H1 (cell line): Measurements from ENCODE around the gene ACBD6. TPM values are rescaled to one million over a fixed set of nuclear protein-coding genes. Genes with fewer than 3 reads are reported as not detected.

Experiments used
- CTCF ChIA-PET: fragments of 300-600 bp; sonication (Branson Sonifier 250); formaldehyde crosslinking; loops from one replicate; lab custom pipeline; 2021; ENCODE audit not compliant: partially characterized antibody; lab: Charles Lee
- POLR2A ChIA-PET: fragments of 300-600 bp; sonication (Branson Sonifier 250); formaldehyde crosslinking; loops from one replicate; lab custom pipeline; 2021; ENCODE audit warnings: inconsistent platforms; ENCODE audit not compliant: partially characterized antibody; lab: Charles Lee
- DNase-seq, 2 experiments: peaks; one replicate each; pipeline versions ENCODE4 v3.0.0 to v3.0.0-alpha.2; 2010 to 2022; ENCODE audit warnings: low spot score in 2 of 2, low read depth in 1 of 2, mixed read lengths in 1 of 2
- FAIRE-seq: peaks from 2 replicates; lab custom pipeline; 2011; peaks lifted over from hg19 to GRCh38; lab: Jason Lieb, UNC
- H2AFZ ChIP-seq: 2 replicates; pipeline ENCODE4 v1.8.1; 2012; ENCODE audit warnings: low read length, inconsistent platforms
- H2AK5ac ChIP-seq: 2 replicates; pipeline ENCODE4 v1.6.1; 2013; ENCODE audit warnings: low read depth, low read length
- H2BK120ac ChIP-seq: replicated peaks from 2 replicates; pipeline ENCODE3; 2013; ENCODE audit warnings: low read depth, low read length, inconsistent platforms
- H2BK12ac ChIP-seq: 2 replicates; pipeline ENCODE4 v1.6.1; 2013; ENCODE audit warnings: low read depth, low read length
- H2BK15ac ChIP-seq: 2 replicates; pipeline ENCODE4 v1.6.1; 2013; ENCODE audit warnings: low read length
- H2BK20ac ChIP-seq: 2 replicates; pipeline ENCODE4 v1.6.1; 2013; ENCODE audit warnings: low read length
- H2BK5ac ChIP-seq: 2 replicates; pipeline ENCODE4 v1.6.1; 2013; ENCODE audit warnings: low read depth, low read length
- H3K14ac ChIP-seq: 2 replicates; pipeline ENCODE4 v1.6.1; 2013; ENCODE audit warnings: inconsistent platforms; ENCODE audit not compliant: insufficient read length
- H3K18ac ChIP-seq: 2 replicates; pipeline ENCODE4 v1.6.1; 2013; ENCODE audit warnings: low read length; ENCODE audit errors: extremely low read depth
- H3K23ac ChIP-seq: 2 replicates; pipeline ENCODE4 v1.6.1; 2013; ENCODE audit warnings: inconsistent platforms; ENCODE audit not compliant: insufficient read length
- H3K23me2 ChIP-seq: 2 replicates; pipeline ENCODE4 v1.6.1; 2013; ENCODE audit warnings: low read depth, low read length
- H3K27ac ChIP-seq: 2 replicates; pipeline ENCODE4 v1.6.1; 2011; ENCODE audit warnings: low read depth, low read length, inconsistent platforms
- H3K27me3 ChIP-seq, 4 experiments: replicated peaks in 1 of 4; 1 replicate in 1 of 4; 2 replicates in 3 of 4; pipeline versions ENCODE4 v1.6.1 to v1.8.1; 2011 to 2013; ENCODE audit warnings: low read length in 3 of 4, mild to moderate bottlenecking in 3 of 4, inconsistent platforms in 2 of 4, mixed read lengths in 2 of 4, moderate library complexity in 1 of 4; ENCODE audit not compliant: control insufficient read depth in 3 of 4, insufficient read depth in 3 of 4; ENCODE audit errors: extremely low read depth in 1 of 4
- H3K36me3 ChIP-seq, 4 experiments: 2 replicates each; pipeline versions ENCODE4 v1.6.1 to v1.8.1; 2011 to 2013; ENCODE audit warnings: mild to moderate bottlenecking in 4 of 4, low read length in 3 of 4, moderate library complexity in 2 of 4, control low read depth in 1 of 4, inconsistent platforms in 1 of 4; ENCODE audit not compliant: insufficient read depth in 4 of 4, control insufficient read depth in 2 of 4
- H3K4ac ChIP-seq: replicated peaks from 2 replicates; pipeline ENCODE3; 2013; ENCODE audit warnings: low read length, low read depth, mixed read lengths, inconsistent platforms; ENCODE audit not compliant: insufficient read length
- H3K4me1 ChIP-seq, 4 experiments: replicated peaks in 1 of 4; 1 replicate in 1 of 4; 2 replicates in 3 of 4; pipeline versions ENCODE4 v1.6.1 to v1.8.1; 2011 to 2013; ENCODE audit warnings: low read length in 3 of 4, inconsistent platforms in 2 of 4, mixed read lengths in 1 of 4; ENCODE audit not compliant: insufficient read depth in 4 of 4, control insufficient read depth in 3 of 4
- H3K4me2 ChIP-seq, 2 experiments: 2 replicates each; pipeline versions ENCODE4 v1.6.1 to v1.8.1; 2011 to 2013; ENCODE audit warnings: low read depth in 2 of 2, low read length in 2 of 2, control low read depth in 1 of 2, inconsistent platforms in 1 of 2, mild to moderate bottlenecking in 1 of 2; ENCODE audit not compliant: insufficient read depth in 1 of 2
- H3K4me3 ChIP-seq, 4 experiments: fragments of 200-600, 300-600 bp in 1 of 4; sonication (generic), shearing (Covaris generic), sonication (Bioruptor Twin) in 1 of 4; 2 replicates each; pipeline versions ENCODE4 v1.5.1 to v1.8.1; 2011 to 2016; ENCODE audit warnings: low read length in 4 of 4, low read depth in 3 of 4, control low read depth in 2 of 4, inconsistent platforms in 2 of 4, mild to moderate bottlenecking in 2 of 4, mixed read lengths in 1 of 4, moderate library complexity in 1 of 4; ENCODE audit not compliant: insufficient read depth in 2 of 4; ENCODE audit errors: extremely low read depth in 1 of 4
- H3K56ac ChIP-seq: replicated peaks from 2 replicates; pipeline ENCODE3; 2013; ENCODE audit warnings: low read depth, mild to moderate bottlenecking, mixed read lengths, low read length, inconsistent platforms; ENCODE audit not compliant: insufficient read length
- H3K79me1 ChIP-seq: 2 replicates; pipeline ENCODE4 v1.6.1; 2013; ENCODE audit warnings: low read depth, low read length, control low read depth
- H3K79me2 ChIP-seq, 2 experiments: 2 replicates each; pipeline versions ENCODE4 v1.6.1 to v1.8.1; 2012 to 2013; ENCODE audit warnings: low read length in 2 of 2, mild to moderate bottlenecking in 2 of 2, inconsistent platforms in 1 of 2; ENCODE audit not compliant: insufficient read depth in 2 of 2, control insufficient read depth in 1 of 2
- H3K9ac ChIP-seq, 4 experiments: replicated peaks in 1 of 4; 1 replicate in 1 of 4; 2 replicates in 3 of 4; pipeline versions ENCODE4 v1.6.1 to v1.8.1; 2011 to 2013; ENCODE audit warnings: low read depth in 3 of 4, low read length in 3 of 4, control low read depth in 2 of 4, mild to moderate bottlenecking in 2 of 4, moderate library complexity in 2 of 4, inconsistent platforms in 1 of 4; ENCODE audit errors: extremely low read depth in 1 of 4
- H3K9me3 ChIP-seq, 2 experiments: 2 replicates each; pipeline versions ENCODE4 v1.6.1 to v1.8.1; 2012 to 2013; ENCODE audit warnings: mild to moderate bottlenecking in 2 of 2, moderate library complexity in 2 of 2, control low read depth in 1 of 2, inconsistent platforms in 1 of 2, low read depth in 1 of 2, low read length in 1 of 2, mixed read lengths in 1 of 2; ENCODE audit not compliant: insufficient read depth in 2 of 2
- H4K20me1 ChIP-seq, 2 experiments: replicated peaks in 1 of 2; 2 replicates each; pipeline versions ENCODE3 to v1.8.1; 2011 to 2013; ENCODE audit warnings: inconsistent platforms in 2 of 2, low read length in 2 of 2, mild to moderate bottlenecking in 1 of 2; ENCODE audit not compliant: insufficient read depth in 2 of 2, control insufficient read depth in 1 of 2
- H4K5ac ChIP-seq: 2 replicates; pipeline ENCODE4 v1.6.1; 2013; ENCODE audit warnings: low read length, low read depth, mixed read lengths, inconsistent platforms; ENCODE audit not compliant: insufficient read length
- H4K8ac ChIP-seq: 2 replicates; pipeline ENCODE4 v1.8.0; 2013; ENCODE audit warnings: mild to moderate bottlenecking, moderate library complexity, low read length, inconsistent platforms; ENCODE audit not compliant: insufficient read depth; ENCODE audit errors: extremely low read depth
- H4K91ac ChIP-seq: replicated peaks from 2 replicates; pipeline ENCODE3; 2013; ENCODE audit warnings: low read length, mixed read lengths, inconsistent platforms; ENCODE audit not compliant: insufficient read length
- RBBP5 ChIP-seq: IDR thresholded peaks from 2 replicates; pipeline ENCODE4 v1.7.1; 2012; ENCODE audit warnings: low read depth, mild to moderate bottlenecking, inconsistent platforms, low read length, moderate library complexity, borderline replicate concordance
- RNF2 ChIP-seq: fragments of 200-900, 300-1000 bp; sonication (generic); IDR thresholded peaks from 2 replicates; pipeline ENCODE4 v1.7.1; 2016; ENCODE audit warnings: borderline replicate concordance, low read depth, mild to moderate bottlenecking, antibody characterized with exemption, low read length; ENCODE audit not compliant: poor library complexity, severe bottlenecking; ENCODE audit errors: missing control alignments
- SAP30 ChIP-seq: fragments of 300-600 bp; sonication (generic); IDR thresholded peaks from 2 replicates; pipeline ENCODE4 v1.7.1; 2012; ENCODE audit warnings: low read length, moderate library complexity, mild to moderate bottlenecking, inconsistent platforms; ENCODE audit not compliant: insufficient read depth, insufficient replicate concordance
- SUZ12 ChIP-seq: fragments of 200-600 bp; sonication (generic); IDR thresholded peaks from 2 replicates; pipeline ENCODE4 v1.6.1; 2012; ENCODE audit warnings: mild to moderate bottlenecking, inconsistent platforms, low read length, moderate library complexity, mixed read lengths
- TBP ChIP-seq: IDR thresholded peaks from 2 replicates; pipeline ENCODE4 v1.6.1; 2011; ENCODE audit warnings: low read depth, low read length, improper control_type of control experiment
- WGBS, 2 experiments: shearing (Covaris generic) in 1 of 2; methylation state at CpG; one replicate each; pipeline versions ENCODE4 v1.1.6 to v1.1.7; 2013 to 2015; ENCODE audit warnings: low lambda C conversion rate in 2 of 2, mixed read lengths in 2 of 2, inconsistent platforms in 1 of 2, low coverage in 1 of 2, missing lambda C conversion rate in 1 of 2; ENCODE audit not compliant: insufficient replicate concordance in 2 of 2, insufficient coverage in 1 of 2, insufficient read length in 1 of 2; ENCODE audit errors: extremely low coverage in 1 of 2, missing lambda C conversion rate in 1 of 2; 5-methylcytosine and 5-hydroxymethylcytosine counted together
- polyA plus RNA-seq, 7 experiments: library from polyadenylated mRNA; depleted of rRNA in 3 of 7; stranded (reverse) in 5 of 7; unstranded in 2 of 7; fragments of >200 nt in 5 of 7; fragments of 200-250 nt in 2 of 7; gene quantifications; 1 replicate in 5 of 7; 2 replicates in 1 of 7; 4 replicates in 1 of 7; pipeline versions ENCODE4 v1.2.1 to v1.2.3, GENCODE V29; 2011 to 2013; ENCODE audit warnings: missing spikeins in 2 of 7, mixed read lengths in 2 of 7
- total RNA-seq: library from RNA; stranded (reverse); fragmentation: NEBNext Ultra II Directional; extraction: Animal tissue kit (Norgen Biotek cat#: 25700); gene quantifications from 2 replicates; pipeline ENCODE4 v1.2.1, GENCODE V29; 2021

Gene ACBD6
- total and polyA plus RNA-seq, 2 of the 8 experiments (the other 6 are each of a cell fraction or from before 2014, with no cell fraction given), result 52.0 to 67.7 TPM

- WGBS, 2 experiments, result 92% methylated on average over 23 of the region's 31 CpGs; no CpG with 5 or more reads in 1 of the 2 experiments
- Histone ChIP-seq H2BK12ac (peak overlapping the region; percentile 4; the same call in 1 of the 2 replicates), H4K5ac (no peak overlapping the region), H3K14ac (no peak overlapping the region), H3K56ac (no peak overlapping the region), H3K9ac (no peak overlapping the region), H3K4me1 (peaks cover 0 to 19% (median 12%) of the 10 kb centered on the region in 4 experiments; a peak in 6 of 7 replicates), H3K9me3 (no peaks in the 10 kb centered on the region), H2BK5ac (no peak overlapping the region), H3K79me1 (no peaks in the 10 kb centered on the region), H3K23me2 (peaks cover 3% of the 10 kb centered on the region; the same call in 1 of the 2 replicates), H3K79me2 (no peaks in the 10 kb centered on the region), H3K4me3 (no peak overlapping the region), H3K36me3 (no peaks in the 10 kb centered on the region), H3K18ac (peak overlapping the region; percentile 73; the same call in 1 of the 2 replicates), H2AK5ac (no peak overlapping the region), H3K23ac (no peak overlapping the region), H4K20me1 (peaks cover 0 to 2% of the 10 kb centered on the region in 2 experiments), H4K8ac (no peak overlapping the region), H2BK120ac (no peak overlapping the region), H2BK15ac (peak overlapping the region; percentile 53; the same call in 1 of the 2 replicates), H4K91ac (no peak overlapping the region), H2BK20ac (0 out of 2 replicates have a peak overlapping the region, but pooled peaks have one; percentile 72), H3K4me2 (no peak overlapping the region), H3K27me3 (no peaks in the 10 kb centered on the region; a peak in 1 of 7 replicates), H2AFZ (no peak overlapping the region), H3K27ac (no peak overlapping the region), H3K4ac (no peak overlapping the region)
- TF ChIP-seq SUZ12 (no peak), TBP (no peak), SAP30 (no peak), RNF2 (no peak), RBBP5 (no peak)
- ChIA-PET CTCF (interaction anchor here (0.7 to 17.1 kb wide), 54 partner anchors 7 to 248 kb away, joined by 3 to 244 read pairs (median 7); partner anchors contain the start of genes ACBD6 and LHX4), POLR2A (interaction anchor here (0.5 to 4.0 kb wide), 5 partner anchors 9 to 95 kb away, joined by 3 to 17 read pairs (median 4); no protein-coding TSS in a partner anchor)
- FAIRE-seq, result no peak
- no peak for DNase-seq
Measured at GRCh38 chr1:180253585-180254495, 248.5 kb downstream of the ACBD6 start.
